Activated CD4-positive, alpha-beta T cell treated with anti-CD3 and anti-CD28 coated beads, Interleukin-2, amount 10 ng/mL, durations not matched to agents 7 days and 5 days (primary cell): ENCODE measurements around the gene SKA2. TPM values are rescaled to one million over a fixed set of nuclear protein-coding genes. Genes with fewer than 3 reads are reported as not detected.
"Not testable (repeated sequence)": the region's sequence is repeated elsewhere in the genome, so short reads cannot be mapped to it uniquely, and the experiment has no call there.

ENCODE experiments used
- CTCF ChIA-PET: fragments of 350-600 bp; sonication (Branson Sonifier 250); formaldehyde crosslinking; loops from one replicate; lab custom pipeline; 2021; ENCODE audit warnings: antibody characterized with exemption; lab: Charles Lee
- POLR2A ChIA-PET: fragments of 350-600 bp; sonication (Branson Sonifier 250); formaldehyde crosslinking; loops from one replicate; lab custom pipeline; 2021; ENCODE audit warnings: antibody characterized with exemption; lab: Charles Lee
- DNase-seq: peaks from one replicate; pipeline ENCODE4 v3.0.0-alpha.2; 2020
- H3K27ac Mint-ChIP-seq: one replicate; pipeline ENCODE4 v1.8.0; 2021; ENCODE audit warnings: mild to moderate bottlenecking, moderate library complexity, mixed read lengths
- H3K27me3 Mint-ChIP-seq: one replicate; pipeline ENCODE4 v1.8.0; 2021; ENCODE audit warnings: mixed read lengths
- H3K36me3 Mint-ChIP-seq: one replicate; pipeline ENCODE4 v1.8.0; 2021; ENCODE audit warnings: low read depth, mixed read lengths
- H3K4me1 Mint-ChIP-seq: one replicate; pipeline ENCODE4 v1.8.0; 2021; ENCODE audit warnings: mixed read lengths
- H3K4me3 Mint-ChIP-seq: one replicate; pipeline ENCODE4 v1.8.0; 2021; ENCODE audit warnings: mild to moderate bottlenecking, moderate library complexity, mixed read lengths
- H3K9me3 Mint-ChIP-seq: one replicate; pipeline ENCODE4 v1.8.0; 2021; ENCODE audit warnings: mixed read lengths
- total RNA-seq, 2 experiments: library from RNA; stranded (reverse); gene quantifications; one replicate each; pipeline ENCODE4 v1.2.3, GENCODE V29; 2021

The SKA2 gene
- total RNA-seq, 2 experiments from 2014 or later, result 111 to 146 TPM

GRCh38 chr17:59149841-59150511 lies 5.0 kb downstream of the SKA2 start:
- ChIA-PET CTCF (interaction anchor here (1.0 to 1.5 kb wide), 4 partner anchors 8 to 631 kb away, joined by 3 to 5 read pairs (median 3); partner anchors contain the start of gene TRIM37), POLR2A (no interaction called here)
- peaks cover 50% of the 10 kb centered on the region for H3K4me1 Mint-ChIP-seq
- peak; percentile 17 for DNase-seq
- H3K27ac Mint-ChIP-seq, result no peak overlapping the region
- H3K27me3 Mint-ChIP-seq, result no peaks in the 10 kb centered on the region
- H3K36me3 Mint-ChIP-seq, result peaks cover 34% of the 10 kb centered on the region
- no peak overlapping the region for H3K4me3 Mint-ChIP-seq
- no peaks in the 10 kb centered on the region for H3K9me3 Mint-ChIP-seq

- Mint-ChIP-seq H3K4me3 (no peak overlapping the region), H3K9me3 (no peaks in the 10 kb centered on the region), H3K27ac (no peak overlapping the region), H3K36me3 (peaks cover 37% of the 10 kb centered on the region), H3K4me1 (peaks cover 54% of the 10 kb centered on the region), H3K27me3 (no peaks in the 10 kb centered on the region)
- ChIA-PET CTCF (interaction anchor here (0.6 to 1.5 kb wide), 3 partner anchors 9 to 72 kb away, joined by 3 to 5 read pairs (median 3); partner anchors contain the start of gene TRIM37), POLR2A (no interaction called here)
- no peak for DNase-seq
These were observed 5.9 kb downstream of the SKA2 start for GRCh38 chr17:59149051-59149450.

GRCh38 chr17:59145571-59146096 lies 9.4 kb downstream of the SKA2 start:
- peaks cover 30% of the 10 kb centered on the region for H3K36me3 Mint-ChIP-seq
- peaks cover 34% of the 10 kb centered on the region for H3K4me1 Mint-ChIP-seq
- no peak overlapping the region for H3K27ac Mint-ChIP-seq
- POLR2A ChIA-PET, result interaction anchor here (0.6 kb wide), 1 partner anchor 35 kb away, joined by 8 read pairs; no protein-coding TSS in a partner anchor
- CTCF ChIA-PET, result interaction anchor here (1.4 to 1.5 kb wide), 2 partner anchors 13 to 15 kb away, joined by 3 to 4 read pairs; no protein-coding TSS in a partner anchor
- no peak for DNase-seq
- H3K9me3 Mint-ChIP-seq, result no peaks in the 10 kb centered on the region
- H3K4me3 Mint-ChIP-seq, result no peak overlapping the region
- H3K27me3 Mint-ChIP-seq, result no peaks in the 10 kb centered on the region

GRCh38 chr17:59141860-59142259 lies 13.1 kb downstream of the SKA2 start:
- no peak for DNase-seq
- Mint-ChIP-seq H3K9me3 (no peaks in the 10 kb centered on the region), H3K4me1 (peaks cover 22% of the 10 kb centered on the region), H3K27me3 (no peaks in the 10 kb centered on the region), H3K36me3 (peaks cover 21% of the 10 kb centered on the region), H3K27ac (no peak overlapping the region), H3K4me3 (no peak overlapping the region)
- ChIA-PET POLR2A (no interaction called here), CTCF (interaction anchor here (0.6 kb wide), 1 partner anchor 16 kb away, joined by 3 read pairs; no protein-coding TSS in a partner anchor)

GRCh38 chr17:59139939-59140338 lies 15.0 kb downstream of the SKA2 start:
- CTCF ChIA-PET, result interaction anchor here (0.7 kb wide), 1 partner anchor 58 kb away, joined by 5 read pairs; no protein-coding TSS in a partner anchor
- no peaks in the 10 kb centered on the region for H3K9me3 Mint-ChIP-seq
- no peaks in the 10 kb centered on the region for H3K27me3 Mint-ChIP-seq
- DNase-seq, result no peak
- H3K36me3 Mint-ChIP-seq, result peaks cover 16% of the 10 kb centered on the region
- POLR2A ChIA-PET, result interaction anchor here (0.7 kb wide), 1 partner anchor 15 kb away, joined by 3 read pairs; no protein-coding TSS in a partner anchor
- no peak overlapping the region for H3K27ac Mint-ChIP-seq
- H3K4me1 Mint-ChIP-seq, result peaks cover 19% of the 10 kb centered on the region
- H3K4me3 Mint-ChIP-seq, result no peak overlapping the region

GRCh38 chr17:59138339-59138738 lies 16.6 kb downstream of the SKA2 start:
- H3K36me3 Mint-ChIP-seq, H3K9me3 Mint-ChIP-seq, H3K4me3 Mint-ChIP-seq, CTCF ChIA-PET, DNase-seq, H3K27ac Mint-ChIP-seq, H3K27me3 Mint-ChIP-seq: not testable (repeated sequence)
- H3K4me1 Mint-ChIP-seq, result peaks cover 16% of the 10 kb centered on the region
- POLR2A ChIA-PET, result interaction anchor here (0.6 kb wide), 1 partner anchor 46 kb away, joined by 4 read pairs; no protein-coding TSS in a partner anchor

GRCh38 chr17:59131131-59131530 lies 23.9 kb downstream of the SKA2 start:
- no peaks in the 10 kb centered on the region for H3K27me3 Mint-ChIP-seq
- H3K4me1 Mint-ChIP-seq, result peaks cover 10% of the 10 kb centered on the region
- ChIA-PET CTCF (interaction anchor here (0.6 to 1.2 kb wide), 3 partner anchors 15 to 36 kb away, joined by 3 to 4 read pairs (median 3); no protein-coding TSS in a partner anchor), POLR2A (no interaction called here)
- peaks cover 22% of the 10 kb centered on the region for H3K36me3 Mint-ChIP-seq
- no peak overlapping the region for H3K27ac Mint-ChIP-seq
- no peak overlapping the region for H3K4me3 Mint-ChIP-seq
- no peak for DNase-seq
- no peaks in the 10 kb centered on the region for H3K9me3 Mint-ChIP-seq

GRCh38 chr17:59129814-59130213 lies 25.2 kb downstream of the SKA2 start:
- POLR2A ChIA-PET, result no interaction called here
- CTCF ChIA-PET, result no interaction called here
- no peaks in the 10 kb centered on the region for H3K27me3 Mint-ChIP-seq

GRCh38 chr17:59126809-59127417 lies 28.1 kb downstream of the SKA2 start:
- Mint-ChIP-seq H3K4me1 (peaks cover 8% of the 10 kb centered on the region), H3K9me3 (no peaks in the 10 kb centered on the region), H3K27me3 (no peaks in the 10 kb centered on the region), H3K27ac (no peak overlapping the region), H3K36me3 (peaks cover 28% of the 10 kb centered on the region), H3K4me3 (no peak overlapping the region)
- ChIA-PET POLR2A (no interaction called here), CTCF (no interaction called here)
- no peak for DNase-seq

More at GRCh38 chr17:59129814-59130213, 25.2 kb downstream of the SKA2 start:
- H3K4me3 Mint-ChIP-seq, result no peak overlapping the region
- peaks cover 23% of the 10 kb centered on the region for H3K36me3 Mint-ChIP-seq
- no peak for DNase-seq
- no peak overlapping the region for H3K27ac Mint-ChIP-seq
- H3K9me3 Mint-ChIP-seq, result no peaks in the 10 kb centered on the region
- peaks cover 8% of the 10 kb centered on the region for H3K4me1 Mint-ChIP-seq

GRCh38 chr17:59124665-59125064 lies 30.3 kb downstream of the SKA2 start:
- Mint-ChIP-seq H3K9me3 (no peaks in the 10 kb centered on the region), H3K4me3 (no peak overlapping the region), H3K4me1 (peaks cover 4% of the 10 kb centered on the region), H3K36me3 (peaks cover 33% of the 10 kb centered on the region), H3K27me3 (no peaks in the 10 kb centered on the region), H3K27ac (no peak overlapping the region)
- ChIA-PET CTCF (interaction anchor here (0.6 to 0.7 kb wide), 4 partner anchors 18 to 572 kb away, joined by 3 to 5 read pairs (median 4); partner anchors contain the start of gene TRIM37), POLR2A (interaction anchor here (0.6 kb wide), 1 partner anchor 16 kb away, joined by 3 read pairs; no protein-coding TSS in a partner anchor)
- DNase-seq, result no peak

- no peak overlapping the region for H3K4me3 Mint-ChIP-seq
- H3K27me3 Mint-ChIP-seq, result no peaks in the 10 kb centered on the region
- no peak for DNase-seq
- ChIA-PET CTCF (interaction anchor here (1.1 kb wide), 1 partner anchor 35 kb away, joined by 5 read pairs; no protein-coding TSS in a partner anchor), POLR2A (no interaction called here)
- no peaks in the 10 kb centered on the region for H3K9me3 Mint-ChIP-seq
- H3K4me1 Mint-ChIP-seq, result peaks cover 2% of the 10 kb centered on the region
- H3K27ac Mint-ChIP-seq, result no peak overlapping the region
- H3K36me3 Mint-ChIP-seq, result peaks cover 33% of the 10 kb centered on the region
These were observed 33.0 kb downstream of the SKA2 start for GRCh38 chr17:59121901-59122480.

GRCh38 chr17:59115474-59115873 lies 39.5 kb downstream of the SKA2 start:
- POLR2A ChIA-PET, result no interaction called here
- no peaks in the 10 kb centered on the region for H3K9me3 Mint-ChIP-seq

More at GRCh38 chr17:59115474-59115873, 39.5 kb downstream of the SKA2 start:
- H3K36me3 Mint-ChIP-seq, result peaks cover 38% of the 10 kb centered on the region
- CTCF ChIA-PET, result interaction anchor here (1.4 kb wide), 1 partner anchor 9 kb away, joined by 4 read pairs; the partner anchor contains the start of gene TRIM37
- H3K27me3 Mint-ChIP-seq, result no peaks in the 10 kb centered on the region
- H3K4me3 Mint-ChIP-seq, result no peak overlapping the region
- DNase-seq, result no peak
- H3K4me1 Mint-ChIP-seq, result peaks cover 15% of the 10 kb centered on the region
- no peak overlapping the region for H3K27ac Mint-ChIP-seq
